Measurements from ENCODE around the gene MUC2. TPM values are rescaled to one million over a fixed set of nuclear protein-coding genes. Genes with fewer than 3 reads are reported as not detected.

The MUC2 gene
- total and polyA plus RNA-seq, 7 experiments from 2014 or later = not detected

GRCh38 chr11:1078191-1078601 is 3.5 kb downstream of the MUC2 start:
- POLR2A ChIA-PET = no interaction called here
- H3K27ac Mint-ChIP-seq = no peak overlapping the region
- H3K9me3 ChIP-seq (ENCODE audit: control insufficient read depth in 2 of 3, low read length in 3 of 3) = no peaks in the 10 kb centered on the region
- H3K9me3 Mint-ChIP-seq = no peaks in the 10 kb centered on the region
- H3K4me3 ChIP-seq (ENCODE audit: low read length) = no peak overlapping the region
- no peaks in the 10 kb centered on the region for H3K36me3 Mint-ChIP-seq
- H3K4me1 ChIP-seq (ENCODE audit: control insufficient read depth in 2 of 2, insufficient read depth in 2 of 2, low read length in 2 of 2) = no peaks in the 10 kb centered on the region
- H3K4me1 Mint-ChIP-seq = no peaks in the 10 kb centered on the region
- H3K4me3 Mint-ChIP-seq = no peak overlapping the region
- H3K27ac ChIP-seq (ENCODE audit: low read depth, low read length) = no peak overlapping the region
- CTCF ChIA-PET = no interaction called here
- H3K27me3 Mint-ChIP-seq = no peaks in the 10 kb centered on the region
- no peaks in the 10 kb centered on the region for H3K27me3 ChIP-seq (ENCODE audit: control insufficient read depth in 2 of 2, insufficient read depth in 2 of 2, low read length in 2 of 2)
- no peaks in the 10 kb centered on the region for H3K36me3 ChIP-seq (ENCODE audit: control insufficient read depth in 2 of 3, insufficient read depth in 3 of 3, low read length in 3 of 3)
- intact Hi-C loops (cut with micrococcal nuclease) = no loop called here
- DNase-seq (no peak), ATAC-seq (no peak)

GRCh38 chr11:1081601-1082311 is 7.1 kb downstream of the MUC2 start:
- POLR2A ChIA-PET = no interaction called here
- no peaks in the 10 kb centered on the region for H3K9me3 ChIP-seq (ENCODE audit: control insufficient read depth in 2 of 3, low read length in 3 of 3)
- Mint-ChIP-seq H3K36me3 (no peaks in the 10 kb centered on the region), H3K9me3 (no peaks in the 10 kb centered on the region), H3K4me1 (no peaks in the 10 kb centered on the region), H3K27ac (no peak overlapping the region), H3K27me3 (no peaks in the 10 kb centered on the region), H3K4me3 (no peak overlapping the region)
- no peaks in the 10 kb centered on the region for H3K4me1 ChIP-seq (ENCODE audit: control insufficient read depth in 2 of 2, insufficient read depth in 2 of 2, low read length in 2 of 2)
- no peak overlapping the region for H3K4me3 ChIP-seq (ENCODE audit: low read length)
- DNase-seq (peak in 1 of 9 donors; percentile 4), ATAC-seq (no peak)
- CTCF ChIA-PET = no interaction called here
- intact Hi-C loops (cut with micrococcal nuclease) = no loop called here
- no peak overlapping the region for H3K27ac ChIP-seq (ENCODE audit: low read depth, low read length)
- no peaks in the 10 kb centered on the region for H3K27me3 ChIP-seq (ENCODE audit: control insufficient read depth in 2 of 2, insufficient read depth in 2 of 2, low read length in 2 of 2)
- no peaks in the 10 kb centered on the region for H3K36me3 ChIP-seq (ENCODE audit: control insufficient read depth in 2 of 3, insufficient read depth in 3 of 3, low read length in 3 of 3)

GRCh38 chr11:1082346-1082727 is 7.7 kb downstream of the MUC2 start:
- DNase-seq = no peak
- ChIA-PET CTCF (no interaction called here), POLR2A (no interaction called here)
- no peaks in the 10 kb centered on the region for H3K36me3 Mint-ChIP-seq
- H3K27ac Mint-ChIP-seq = no peak overlapping the region
- H3K27me3 Mint-ChIP-seq = no peaks in the 10 kb centered on the region
- no peak overlapping the region for H3K4me3 ChIP-seq (ENCODE audit: low read length)
- intact Hi-C loops (cut with micrococcal nuclease) = no loop called here
- ATAC-seq = no peak
- no peaks in the 10 kb centered on the region for H3K9me3 ChIP-seq (ENCODE audit: control insufficient read depth in 2 of 3, low read length in 3 of 3)
- H3K9me3 Mint-ChIP-seq = no peaks in the 10 kb centered on the region
- no peaks in the 10 kb centered on the region for H3K27me3 ChIP-seq (ENCODE audit: control insufficient read depth in 2 of 2, insufficient read depth in 2 of 2, low read length in 2 of 2)
- H3K36me3 ChIP-seq (ENCODE audit: control insufficient read depth in 2 of 3, insufficient read depth in 3 of 3, low read length in 3 of 3) = no peaks in the 10 kb centered on the region
- no peaks in the 10 kb centered on the region for H3K4me1 ChIP-seq (ENCODE audit: control insufficient read depth in 2 of 2, insufficient read depth in 2 of 2, low read length in 2 of 2)
- H3K4me3 Mint-ChIP-seq = no peak overlapping the region
- H3K27ac ChIP-seq (ENCODE audit: low read depth, low read length) = no peak overlapping the region
- no peaks in the 10 kb centered on the region for H3K4me1 Mint-ChIP-seq

- no peaks in the 10 kb centered on the region for H3K36me3 ChIP-seq (ENCODE audit: control insufficient read depth in 2 of 3, insufficient read depth in 3 of 3, low read length in 3 of 3)
- no peaks in the 10 kb centered on the region for H3K9me3 Mint-ChIP-seq
- H3K36me3 Mint-ChIP-seq = no peaks in the 10 kb centered on the region
- H3K27me3 Mint-ChIP-seq = no peaks in the 10 kb centered on the region
- no peak overlapping the region for H3K27ac Mint-ChIP-seq
- H3K4me1 Mint-ChIP-seq = no peaks in the 10 kb centered on the region
- intact Hi-C loops (cut with micrococcal nuclease) = no loop called here
- ATAC-seq (no peak), DNase-seq (peak in 1 of 9 donors; percentile 4)
- no peaks in the 10 kb centered on the region for H3K4me1 ChIP-seq (ENCODE audit: control insufficient read depth in 2 of 2, insufficient read depth in 2 of 2, low read length in 2 of 2)
- H3K4me3 ChIP-seq (ENCODE audit: low read length) = no peak overlapping the region
- H3K4me3 Mint-ChIP-seq = no peak overlapping the region
- H3K27me3 ChIP-seq (ENCODE audit: control insufficient read depth in 2 of 2, insufficient read depth in 2 of 2, low read length in 2 of 2) = no peaks in the 10 kb centered on the region
- H3K27ac ChIP-seq (ENCODE audit: low read depth, low read length) = no peak overlapping the region
- H3K9me3 ChIP-seq (ENCODE audit: control insufficient read depth in 2 of 3, low read length in 3 of 3) = no peaks in the 10 kb centered on the region
- ChIA-PET CTCF (no interaction called here), POLR2A (no interaction called here)
These were observed 8.3 kb downstream of the MUC2 start for GRCh38 chr11:1082728-1083620.

- H3K36me3 ChIP-seq (ENCODE audit: control insufficient read depth in 2 of 3, insufficient read depth in 3 of 3, low read length in 3 of 3) = no peaks in the 10 kb centered on the region
- Mint-ChIP-seq H3K9me3 (no peaks in the 10 kb centered on the region), H3K27ac (no peak overlapping the region), H3K36me3 (no peaks in the 10 kb centered on the region), H3K27me3 (no peaks in the 10 kb centered on the region), H3K4me1 (no peaks in the 10 kb centered on the region), H3K4me3 (no peak overlapping the region)
- H3K27me3 ChIP-seq (ENCODE audit: control insufficient read depth in 2 of 2, insufficient read depth in 2 of 2, low read length in 2 of 2) = no peaks in the 10 kb centered on the region
- DNase-seq (peak in 1 of 9 donors; percentile 3), ATAC-seq (no peak)
- CTCF ChIA-PET = no interaction called here
- H3K27ac ChIP-seq (ENCODE audit: low read depth, low read length) = no peak overlapping the region
- no peaks in the 10 kb centered on the region for H3K9me3 ChIP-seq (ENCODE audit: control insufficient read depth in 2 of 3, low read length in 3 of 3)
- no peaks in the 10 kb centered on the region for H3K4me1 ChIP-seq (ENCODE audit: control insufficient read depth in 2 of 2, insufficient read depth in 2 of 2, low read length in 2 of 2)
- H3K4me3 ChIP-seq (ENCODE audit: low read length) = no peak overlapping the region
- intact Hi-C loops (cut with micrococcal nuclease) = no loop called here
- POLR2A ChIA-PET = no interaction called here
These were observed 9.2 kb downstream of the MUC2 start for GRCh38 chr11:1083621-1084551.

- H3K36me3 Mint-ChIP-seq = no peaks in the 10 kb centered on the region
- ChIA-PET CTCF (interaction anchor here (0.6 kb wide), 1 partner anchor 513 kb away, joined by 4 read pairs; no protein-coding TSS in a partner anchor), POLR2A (no interaction called here)
- H3K4me3 Mint-ChIP-seq = no peak overlapping the region
- no peaks in the 10 kb centered on the region for H3K27me3 ChIP-seq (ENCODE audit: control insufficient read depth in 2 of 2, insufficient read depth in 2 of 2, low read length in 2 of 2)
- H3K27ac Mint-ChIP-seq = no peak overlapping the region
- DNase-seq (peak in 1 of 9 donors; percentile 3), ATAC-seq (peak; percentile 22)
- H3K27ac ChIP-seq (ENCODE audit: low read depth, low read length) = no peak overlapping the region
- H3K4me1 ChIP-seq (ENCODE audit: control insufficient read depth in 2 of 2, insufficient read depth in 2 of 2, low read length in 2 of 2) = no peaks in the 10 kb centered on the region
- no peaks in the 10 kb centered on the region for H3K27me3 Mint-ChIP-seq
- H3K36me3 ChIP-seq (ENCODE audit: control insufficient read depth in 2 of 3, insufficient read depth in 3 of 3, low read length in 3 of 3) = no peaks in the 10 kb centered on the region
- no peaks in the 10 kb centered on the region for H3K9me3 Mint-ChIP-seq
- no peak overlapping the region for H3K4me3 ChIP-seq (ENCODE audit: low read length)
- no peaks in the 10 kb centered on the region for H3K4me1 Mint-ChIP-seq
- H3K9me3 ChIP-seq (ENCODE audit: control insufficient read depth in 2 of 3, low read length in 3 of 3) = no peaks in the 10 kb centered on the region
- intact Hi-C loops (cut with micrococcal nuclease) = no loop called here
These were observed 10.1 kb downstream of the MUC2 start for GRCh38 chr11:1084561-1085439.
